Posterior vena cava (tissue), 2 donors: ENCODE measurements around the gene TTC16. TPM values are rescaled to one million over a fixed set of nuclear protein-coding genes. Genes with fewer than 3 reads are reported as not detected.
"Not testable (repeated sequence)": the region's sequence is repeated elsewhere in the genome, so short reads cannot be mapped to it uniquely, and the experiment has no call there.

Experiments used
- DNase-seq: peaks from one replicate; pipeline ENCODE4 v3.0.0-alpha.2; 2020; ENCODE audit warnings: low spot score
- intact Hi-C, 2 donors: fragments of 100-400 bp; cut with DNase I; formaldehyde crosslinking; loops; one replicate each; pipeline versions ENCODE4 v1.14.1 to v1.14.2; 2022 to 2023
- total RNA-seq, 2 donors: library from RNA; stranded (reverse); fragmentation: NEBNext Ultra II Directional; extraction: Animal tissue kit (Norgen Biotek cat#: 25700); gene quantifications; one replicate each; pipeline ENCODE4 v1.2.1, GENCODE V29; 2021
- donor health status: DM: yes; HTN: yes; CAD: no.
- donor health status: DM: yes; HTN: yes; CAD: no.

TTC16 gene
- total RNA-seq, 2 donors from 2014 or later = 0.09 to 0.14 TPM

GRCh38 chr9:127754099-127755060 lies 38.5 kb downstream of the TTC16 start:
- intact Hi-C loops = no loop called here
- DNase-seq = no peak

GRCh38 chr9:127755061-127756060 lies 39.5 kb downstream of the TTC16 start:
- intact Hi-C loops = no loop called here
- no peak for DNase-seq

- no peak for DNase-seq
- intact Hi-C loops = no loop called here
These were observed 40.4 kb downstream of the TTC16 start for GRCh38 chr9:127756233-127756632.

GRCh38 chr9:127756776-127757175 lies 40.9 kb downstream of the TTC16 start:
- intact Hi-C loops, DNase-seq: not testable (repeated sequence)

- no peak for DNase-seq
- intact Hi-C loops = no loop called here
These were observed 43.0 kb downstream of the TTC16 start for GRCh38 chr9:127758843-127759242.

- intact Hi-C loops = no loop called here
- no peak for DNase-seq
These were observed 45.2 kb downstream of the TTC16 start for GRCh38 chr9:127761061-127761460.

- DNase-seq = no peak
- intact Hi-C loops = no loop called here
These were observed 45.6 kb downstream of the TTC16 start for GRCh38 chr9:127761491-127761956.

- no peak for DNase-seq
- intact Hi-C loops = no loop called here
These were observed 46.3 kb downstream of the TTC16 start for GRCh38 chr9:127762111-127762676.

- no peak for DNase-seq
- intact Hi-C loops = no loop called here
These were observed 48.1 kb downstream of the TTC16 start for GRCh38 chr9:127763918-127764384.

- DNase-seq = no peak
- intact Hi-C loops = no loop called here
These were observed 49.5 kb downstream of the TTC16 start for GRCh38 chr9:127765418-127765817.

- no peak for DNase-seq
- intact Hi-C loops = no loop called here
These were observed 51.5 kb downstream of the TTC16 start for GRCh38 chr9:127767410-127767809.

- no peak for DNase-seq
- intact Hi-C loops = no loop called here
These were observed 52.0 kb downstream of the TTC16 start for GRCh38 chr9:127767909-127768331.

- intact Hi-C loops = no loop called here
These were observed 52.8 kb downstream of the TTC16 start for GRCh38 chr9:127768698-127769097.

GRCh38 chr9:127769101-127769500 lies 53.2 kb downstream of the TTC16 start:
- DNase-seq = no peak
- intact Hi-C loops = no loop called here

More at GRCh38 chr9:127768698-127769097, 52.8 kb downstream of the TTC16 start:
- DNase-seq = no peak

- intact Hi-C loops = no loop called here
- no peak for DNase-seq
These were observed 54.2 kb downstream of the TTC16 start for GRCh38 chr9:127769929-127770582.

- intact Hi-C loops = no loop called here
- no peak for DNase-seq
These were observed 54.7 kb downstream of the TTC16 start for GRCh38 chr9:127770583-127770904.

GRCh38 chr9:127770905-127771569 lies 55.2 kb downstream of the TTC16 start:
- intact Hi-C loops = no loop called here
- peak; percentile 100 for DNase-seq

- DNase-seq = no peak
- intact Hi-C loops = no loop called here
These were observed 55.8 kb downstream of the TTC16 start for GRCh38 chr9:127771570-127772189.
